Fibroblast of lung (primary cell): ENCODE results near the gene GSTT2B. TPM values are rescaled to one million over a fixed set of nuclear protein-coding genes. Genes with fewer than 3 reads are reported as not detected.
"Not testable (repeated sequence)": the region's sequence is repeated elsewhere in the genome, so short reads cannot be mapped to it uniquely, and the experiment has no call there.

Experiments used
- DNase-seq, 2 donors: peaks; one replicate each; pipeline versions ENCODE4 v3.0.0 to v3.0.0-alpha.2; 2010; ENCODE audit warnings: low read depth in 2 of 2
- H2AFZ ChIP-seq: 2 replicates; pipeline ENCODE4 v1.5.1; 2012; ENCODE audit warnings: low read length, control low read depth, inconsistent platforms
- H3K27ac ChIP-seq: 2 replicates; pipeline ENCODE4 v1.5.1; 2011; ENCODE audit warnings: low read length, control low read depth; ENCODE audit not compliant: insufficient read depth
- H3K27me3 ChIP-seq: 2 replicates; pipeline ENCODE4 v1.5.1; 2011; ENCODE audit warnings: mild to moderate bottlenecking, low read length; ENCODE audit not compliant: control insufficient read depth, insufficient read depth
- H3K36me3 ChIP-seq: 2 replicates; pipeline ENCODE4 v1.5.1; 2011; ENCODE audit warnings: low read length; ENCODE audit not compliant: control insufficient read depth, insufficient read depth
- H3K4me1 ChIP-seq: 2 replicates; pipeline ENCODE4 v1.5.1; 2011; ENCODE audit warnings: low read length; ENCODE audit not compliant: control insufficient read depth, insufficient read depth; ENCODE audit errors: extremely low read depth
- H3K4me2 ChIP-seq: 2 replicates; pipeline ENCODE4 v1.5.1; 2011; ENCODE audit warnings: low read length, control low read depth; ENCODE audit not compliant: insufficient read depth; ENCODE audit errors: extremely low read depth
- H3K4me3 ChIP-seq, 4 experiments: fragments of 200-600 bp in 1 of 4; sonication (generic) in 1 of 4; replicated peaks in 1 of 4; 2 replicates each; pipeline ENCODE4 v1.5.1; 2011 to 2016; ENCODE audit warnings: low read length in 4 of 4, low read depth in 3 of 4, mild to moderate bottlenecking in 3 of 4, control low read depth in 2 of 4, inconsistent platforms in 1 of 4, mixed read lengths in 1 of 4; ENCODE audit not compliant: insufficient read depth in 1 of 4; ENCODE audit errors: control extremely low read depth in 1 of 4
- H3K79me2 ChIP-seq: 2 replicates; pipeline ENCODE4 v1.5.1; 2012; ENCODE audit warnings: mild to moderate bottlenecking, low read length, inconsistent platforms; ENCODE audit not compliant: control insufficient read depth, insufficient read depth
- H3K9ac ChIP-seq: 2 replicates; pipeline ENCODE4 v1.5.1; 2011; ENCODE audit warnings: mild to moderate bottlenecking, low read length, control low read depth; ENCODE audit not compliant: insufficient read depth
- H3K9me3 ChIP-seq: 2 replicates; pipeline ENCODE4 v1.5.1; 2012; ENCODE audit warnings: low read depth, low read length; ENCODE audit not compliant: control insufficient read depth, insufficient read depth
- H4K20me1 ChIP-seq: 2 replicates; pipeline ENCODE4 v1.5.1; 2011; ENCODE audit warnings: low read length; ENCODE audit not compliant: control insufficient read depth, insufficient read depth; ENCODE audit errors: extremely low read depth
- CTCF ChIP-seq, 2 donors: IDR thresholded peaks in 1 of 2; conservative IDR thresholded peaks in 1 of 2; 1 replicate in 1 of 2; 2 replicates in 1 of 2; pipeline ENCODE4 v1.5.1; 2011 to 2012; ENCODE audit warnings: low read length in 2 of 2, control low read depth in 1 of 2, inconsistent platforms in 1 of 2, low read depth in 1 of 2, mild to moderate bottlenecking in 1 of 2
- EZH2 ChIP-seq: IDR thresholded peaks from 2 replicates; pipeline ENCODE4 v1.5.1; 2012; ENCODE audit warnings: low read length, control low read depth, mild to moderate bottlenecking; ENCODE audit errors: missing control alignments
- polyA plus RNA-seq, 2 donors: library from polyadenylated mRNA; depleted of rRNA in 1 of 2; stranded (reverse) in 1 of 2; unstranded in 1 of 2; fragments of >200 nt; gene quantifications; 2 replicates each; pipeline ENCODE4 v1.2.1, GENCODE V29; 2011 to 2012; ENCODE audit warnings: missing spikeins in 1 of 2
- total RNA-seq: library from RNA; depleted of rRNA; stranded (reverse); fragments of >200 nt; gene quantifications from 2 replicates; pipeline ENCODE4 v1.2.1, GENCODE V29; 2014

The GSTT2B gene
- total and polyA plus RNA-seq, 2 donors (not counting 1 experiment from before 2014, with no cell fraction given), result 9.9 to 38.1 TPM

DNA sequence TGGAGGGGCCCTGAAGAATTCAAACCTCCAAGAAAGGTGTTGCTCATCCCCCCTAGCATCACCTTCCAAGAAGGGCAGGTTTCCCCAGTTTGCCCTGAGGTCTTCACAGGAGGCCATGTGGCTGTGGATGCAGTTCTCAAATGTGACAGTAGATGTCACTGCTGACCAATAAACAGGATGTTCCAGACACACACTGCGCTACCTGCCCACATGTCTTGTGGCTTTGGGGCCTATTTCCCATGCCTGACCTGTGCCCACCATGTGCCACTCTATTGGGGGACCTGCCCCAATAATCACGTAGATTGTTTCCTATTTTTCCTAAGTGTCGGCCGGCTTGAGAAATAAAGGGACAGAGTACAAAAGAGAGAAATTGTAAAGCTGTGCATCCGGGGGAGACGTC is 23.4 kb upstream of the GSTT2B start:
- no peak overlapping the region for H3K27ac ChIP-seq
- H3K4me2 ChIP-seq, result no peak overlapping the region
- H3K27me3 ChIP-seq, result no peaks in the 10 kb centered on the region
- H3K9me3 ChIP-seq, result no peaks in the 10 kb centered on the region
- H4K20me1 ChIP-seq, result no peaks in the 10 kb centered on the region
- H3K9ac ChIP-seq, result no peak overlapping the region
- no peaks in the 10 kb centered on the region for H3K36me3 ChIP-seq
- no peak overlapping the region for H3K4me3 ChIP-seq
- TF ChIP-seq EZH2 (no peak), CTCF (conservative IDR thresholded peaks at IDR 0.05 in 1 of 2, IDR thresholded peaks at IDR 0.05 in 1 of 2; ENCODE audit: low read depth in 1 of 2, low read length in 2 of 2) (peak; percentile 44 to 58)
- no peaks in the 10 kb centered on the region for H3K4me1 ChIP-seq
- no peaks in the 10 kb centered on the region for H3K79me2 ChIP-seq
- DNase-seq, result peak in 1 of 2 donors; percentile 16
- no peak overlapping the region for H2AFZ ChIP-seq

GRCh38 chr22:23980567-23980966 is 19.6 kb upstream of the GSTT2B start:
- H3K4me2 ChIP-seq, H3K79me2 ChIP-seq, H3K9me3 ChIP-seq, H3K27me3 ChIP-seq, H2AFZ ChIP-seq, H3K4me3 ChIP-seq, H3K36me3 ChIP-seq, H3K9ac ChIP-seq, H3K27ac ChIP-seq, H4K20me1 ChIP-seq, H3K4me1 ChIP-seq, DNase-seq: not testable (repeated sequence)

DNA sequence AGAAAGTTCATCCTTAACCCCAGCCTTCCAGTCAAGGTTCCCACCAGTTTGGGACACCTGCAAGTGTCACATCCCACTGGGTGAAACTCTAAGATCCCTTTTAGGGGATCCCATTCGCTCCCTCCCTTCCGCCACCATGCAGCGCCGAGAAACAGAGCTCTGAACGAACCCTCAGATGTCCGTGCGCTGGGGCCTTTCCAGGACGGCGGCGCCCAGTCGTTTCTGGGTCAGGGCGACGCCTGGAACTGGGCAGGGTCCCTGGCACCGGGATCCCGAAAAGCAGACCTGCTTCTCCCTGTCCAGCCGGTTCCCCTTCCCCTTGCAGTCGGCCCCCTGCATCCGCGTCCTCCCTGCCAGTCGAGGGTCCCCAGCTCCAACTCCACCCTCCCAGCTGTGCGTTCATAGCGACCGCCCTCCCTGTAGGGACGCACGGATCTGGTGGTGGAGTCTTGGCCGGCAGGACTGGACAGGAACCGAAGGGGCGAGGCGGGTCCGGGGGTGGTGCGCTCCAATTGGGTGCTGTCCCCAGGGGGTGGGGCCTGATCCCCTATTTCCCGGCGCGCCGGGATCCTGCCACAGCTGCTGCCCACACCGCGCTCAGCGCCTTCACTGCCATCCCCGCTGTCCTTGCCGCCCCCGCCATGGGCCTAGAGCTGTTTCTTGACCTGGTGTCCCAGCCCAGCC is 18.7 kb upstream of the GSTT2B start, which contains the start of gene GSTT2:
TSS of gene GSTT2 (plus strand) at position 578 of the 684 bp plus-strand sequence.
- not testable (repeated sequence) for H3K27me3 ChIP-seq, H3K4me2 ChIP-seq, H3K79me2 ChIP-seq, H3K9ac ChIP-seq, DNase-seq, H3K9me3 ChIP-seq, H3K27ac ChIP-seq, H3K4me3 ChIP-seq, H4K20me1 ChIP-seq, H3K4me1 ChIP-seq, H2AFZ ChIP-seq, H3K36me3 ChIP-seq

DNA sequence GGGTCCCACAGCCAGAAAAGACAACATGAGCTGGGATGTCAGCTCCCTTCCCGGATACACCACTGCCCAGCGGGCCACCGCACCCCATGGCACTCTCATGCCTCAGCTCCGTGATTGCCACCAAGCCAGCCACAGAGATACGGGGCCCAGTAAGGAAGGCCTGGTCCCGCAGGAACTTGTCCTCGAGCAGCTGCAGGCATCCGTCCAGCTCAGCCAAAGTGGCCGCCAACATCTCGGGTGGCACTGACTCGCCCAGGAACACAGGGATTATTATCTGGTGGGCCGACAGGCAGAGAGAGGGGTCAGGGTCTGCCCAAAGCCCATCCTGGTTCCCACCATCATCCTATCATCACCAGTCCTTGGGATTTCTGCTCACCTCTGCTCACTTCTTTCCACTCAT is 16.3 kb upstream of the GSTT2B start:
- not testable (repeated sequence) for H3K9me3 ChIP-seq, H3K4me3 ChIP-seq, H3K4me1 ChIP-seq, H3K4me2 ChIP-seq, H2AFZ ChIP-seq, H4K20me1 ChIP-seq, H3K36me3 ChIP-seq, DNase-seq, H3K27ac ChIP-seq, H3K27me3 ChIP-seq, H3K79me2 ChIP-seq, H3K9ac ChIP-seq

DNA sequence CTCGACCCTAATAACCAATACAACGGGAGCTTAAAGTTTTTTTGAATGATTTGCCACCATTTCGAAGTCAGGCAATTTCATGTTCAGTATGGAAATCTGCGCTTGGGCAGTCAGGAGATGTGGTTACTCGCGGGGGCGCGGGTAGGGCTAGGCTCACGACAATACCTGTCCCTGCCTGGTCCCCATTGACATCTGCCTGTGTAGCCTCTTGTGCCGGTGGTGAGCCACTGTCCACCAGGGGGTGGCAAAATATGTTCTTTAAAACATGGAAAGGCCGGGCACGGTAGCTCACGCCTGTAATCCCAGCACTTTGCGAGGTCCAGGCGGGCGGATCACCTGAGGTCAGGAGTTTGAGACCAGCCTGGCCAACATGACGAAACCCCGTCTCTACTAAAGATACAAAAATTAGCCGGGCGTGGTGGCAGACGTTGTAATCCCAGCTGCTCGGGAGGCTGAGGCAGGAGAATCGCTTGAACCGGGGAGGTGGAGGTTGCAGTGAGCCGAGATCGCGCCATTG is 13.9 kb upstream of the GSTT2B start:
- not testable (repeated sequence) for H3K4me3 ChIP-seq, H3K4me1 ChIP-seq, DNase-seq, H3K36me3 ChIP-seq, H4K20me1 ChIP-seq, H3K27ac ChIP-seq, H3K79me2 ChIP-seq, H3K9me3 ChIP-seq, H3K9ac ChIP-seq, H3K4me2 ChIP-seq, H3K27me3 ChIP-seq, H2AFZ ChIP-seq

DNA sequence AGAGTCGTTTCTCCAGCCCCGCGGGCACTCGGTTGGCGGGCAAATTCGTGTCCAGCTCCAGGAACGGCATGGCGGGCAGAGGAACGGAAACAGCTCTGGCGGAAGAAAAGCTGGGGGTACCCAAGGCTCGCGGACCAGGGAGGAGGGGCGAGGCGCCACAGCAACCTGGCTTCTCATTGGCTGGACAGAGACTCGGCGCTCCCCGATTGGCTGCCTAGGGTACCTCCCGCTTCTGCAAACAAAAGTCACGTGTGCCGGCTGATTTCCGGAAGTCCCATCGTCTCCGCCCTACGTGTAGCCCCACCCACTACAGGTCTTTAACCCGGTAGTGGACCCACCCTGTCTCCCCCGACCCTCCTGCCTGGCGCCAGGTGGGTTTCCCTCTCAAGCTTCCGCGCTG is 13.3 kb upstream of the GSTT2B start, which contains the start of gene DDT:
TSS of gene DDT (minus strand) at position 97 of the 400 bp plus-strand sequence. CDS start at position 70, 27 bp downstream.
- not testable (repeated sequence) for H3K27ac ChIP-seq, H3K4me3 ChIP-seq, H4K20me1 ChIP-seq, H3K9me3 ChIP-seq, H2AFZ ChIP-seq, H3K36me3 ChIP-seq, H3K4me2 ChIP-seq, DNase-seq, H3K4me1 ChIP-seq, H3K9ac ChIP-seq, H3K27me3 ChIP-seq, H3K79me2 ChIP-seq
